HCT116 (cell line): Measurements from ENCODE around the gene RBMS1. TPM values are rescaled to one million over a fixed set of nuclear protein-coding genes. Genes with fewer than 3 reads are reported as not detected.

Experiments
- ATAC-seq: fragments of 200-7000 bp; cut with Tn5 transposase; 2 replicates; pipeline ENCODE4 v1.9.1; 2020; ENCODE audit warnings: mild to moderate bottlenecking, moderate library complexity
- BruUV-seq: library from RNA; stranded (reverse); fragments of 400-500 nt; replicated peaks from 2 replicates; lab custom pipeline; 2021; lab: Mats Ljungman, UMichigan
- CTCF ChIA-PET: fragments of 300-600 bp; sonication (Branson Sonifier 250); formaldehyde crosslinking; loops from one replicate; lab custom pipeline; 2021; ENCODE audit warnings: antibody characterized with exemption; lab: Charles Lee
- POLR2A ChIA-PET: fragments of 300-600, 350-600 bp; sonication (Branson Sonifier 250); formaldehyde crosslinking; loops from one replicate; lab custom pipeline; 2021; ENCODE audit warnings: antibody characterized with exemption; lab: Charles Lee
- RAD21 ChIA-PET, 2 experiments: fragments of 300-600 bp; sonication (Branson Sonifier 250); formaldehyde crosslinking; loops; one replicate each; lab custom pipeline; 2023; ENCODE audit warnings: low total read pairs in 2 of 2; ENCODE audit not compliant: uncharacterized antibody in 2 of 2, unreplicated experiment in 2 of 2, low non-redundant PET in 1 of 2; lab: Charles Lee
- DNase-seq: peaks from one replicate; pipeline ENCODE4 v3.0.0-alpha.2; 2010; ENCODE audit warnings: low read depth, low spot score
- H2AFZ ChIP-seq: fragments of 200-600 bp; shearing (Covaris generic), sonication (generic); 2 replicates; pipeline ENCODE4 v1.6.1; 2017; ENCODE audit warnings: low read depth, mixed run types, mixed read lengths, antibody characterized with exemption, low read length; ENCODE audit not compliant: poor library complexity, severe bottlenecking
- H3K27ac ChIP-seq: 2 replicates; pipeline ENCODE4 v1.5.1; 2012; ENCODE audit warnings: low read depth, low read length
- H3K27me3 ChIP-seq: fragments of 200-600 bp; sonication (generic); 2 replicates; pipeline ENCODE4 v1.6.1; 2016; ENCODE audit warnings: mixed run types, low read length, mixed read lengths; ENCODE audit not compliant: insufficient read depth
- H3K36me3 ChIP-seq, 2 experiments: fragments of 200-500 bp in 1 of 2; fragments of 200-600 bp in 1 of 2; sonication (Bioruptor generic) in 1 of 2; sonication (generic) in 1 of 2; 2 replicates each; pipeline versions ENCODE4 v1.5.1 to v1.6.1; 2014 to 2016; ENCODE audit warnings: low read length in 2 of 2, inconsistent platforms in 1 of 2, mixed read lengths in 1 of 2, mixed run types in 1 of 2; ENCODE audit not compliant: insufficient read depth in 2 of 2, control insufficient read depth in 1 of 2
- H3K4me1 ChIP-seq, 2 experiments: fragments of 200-600 bp in 1 of 2; sonication (generic) in 1 of 2; 2 replicates each; pipeline versions ENCODE4 v1.5.1 to v1.6.1; 2012 to 2017; ENCODE audit warnings: low read length in 2 of 2, inconsistent platforms in 1 of 2, mild to moderate bottlenecking in 1 of 2, mixed read lengths in 1 of 2, mixed run types in 1 of 2, moderate library complexity in 1 of 2; ENCODE audit not compliant: insufficient read depth in 2 of 2, control insufficient read depth in 1 of 2
- H3K4me2 ChIP-seq: fragments of 200-600 bp; sonication (generic); 2 replicates; pipeline ENCODE4 v1.6.1; 2017; ENCODE audit warnings: mixed run types, low read length, mixed read lengths
- H3K4me3 ChIP-seq, 2 experiments: fragments of 200-600 bp in 1 of 2; sonication (generic) in 1 of 2; replicated peaks in 1 of 2; 2 replicates each; pipeline ENCODE4 v1.5.1; 2011 to 2016; ENCODE audit warnings: low read length in 2 of 2, control low read depth in 1 of 2, low read depth in 1 of 2, mild to moderate bottlenecking in 1 of 2, mixed read lengths in 1 of 2, mixed run types in 1 of 2
- H3K79me2 ChIP-seq: fragments of 200-600 bp; sonication (generic); 2 replicates; pipeline ENCODE4 v1.6.1; 2017; ENCODE audit warnings: mild to moderate bottlenecking, mixed run types, low read length, moderate library complexity, mixed read lengths; ENCODE audit not compliant: insufficient read depth
- H3K9ac ChIP-seq: fragments of 200-600 bp; sonication (generic); 2 replicates; pipeline ENCODE4 v1.6.1; 2016; ENCODE audit warnings: low read length, mixed read lengths
- H3K9me2 ChIP-seq: fragments of 200-600 bp; sonication (generic), shearing (Covaris generic); 2 replicates; pipeline ENCODE4 v1.6.1; 2017; ENCODE audit warnings: mixed run types, mild to moderate bottlenecking, moderate library complexity; ENCODE audit not compliant: insufficient read depth
- H3K9me3 ChIP-seq, 2 experiments: fragments of 200-500 bp in 1 of 2; fragments of 200-600 bp in 1 of 2; sonication (Bioruptor generic) in 1 of 2; sonication (generic) in 1 of 2; 2 replicates each; pipeline ENCODE4 v1.6.1; 2014 to 2017; ENCODE audit warnings: low read length in 2 of 2, mixed read lengths in 2 of 2, inconsistent platforms in 1 of 2, low read depth in 1 of 2, mild to moderate bottlenecking in 1 of 2, mixed run types in 1 of 2, moderate library complexity in 1 of 2; ENCODE audit not compliant: control insufficient read depth in 1 of 2, insufficient read depth in 1 of 2
- H4K20me1 ChIP-seq: fragments of 200-600 bp; sonication (generic), shearing (Covaris generic); 2 replicates; pipeline ENCODE4 v1.6.1; 2017; ENCODE audit warnings: mixed run types, mild to moderate bottlenecking, moderate library complexity; ENCODE audit not compliant: insufficient read depth
- EGR1 ChIP-seq: IDR thresholded peaks from 2 replicates; pipeline ENCODE4 v1.6.1; 2012; ENCODE audit warnings: low read depth
- ELF1 ChIP-seq: IDR thresholded peaks from 2 replicates; pipeline ENCODE4 v1.6.1; 2012; ENCODE audit warnings: low read depth, borderline replicate concordance
- EZH2 ChIP-seq: fragments of 200-600 bp; sonication (generic); IDR thresholded peaks from 2 replicates; pipeline ENCODE4 v1.6.1; 2017; ENCODE audit warnings: antibody characterized with exemption, mixed run types
- EZH2phosphoT487 ChIP-seq: fragments of 200-600 bp; IDR thresholded peaks from 2 replicates; pipeline ENCODE4 v1.6.1; 2018; ENCODE audit warnings: antibody characterized with exemption, borderline replicate concordance
- JUND ChIP-seq: IDR thresholded peaks from 2 replicates; pipeline ENCODE4 v1.6.1; 2012
- POLR2A ChIP-seq: IDR thresholded peaks from 2 replicates; pipeline ENCODE4 v1.7.0; 2011; ENCODE audit warnings: borderline replicate concordance; ENCODE audit not compliant: insufficient read depth, insufficient read length; ENCODE audit errors: extremely low read depth
- REST ChIP-seq: IDR thresholded peaks from 2 replicates; pipeline ENCODE4 v1.6.1; 2012; ENCODE audit warnings: low read depth
- SP1 ChIP-seq: IDR thresholded peaks from 2 replicates; pipeline ENCODE4 v1.6.1; 2012; ENCODE audit warnings: low read depth
- YY1 ChIP-seq: IDR thresholded peaks from 2 replicates; pipeline ENCODE4 v1.6.1; 2011; ENCODE audit warnings: low read length, low read depth, moderate library complexity, mild to moderate bottlenecking; ENCODE audit not compliant: insufficient replicate concordance; ENCODE audit errors: extremely low read depth
- ZNF274 ChIP-seq: fragments of 200-500 bp; sonication (Bioruptor generic); IDR thresholded peaks from 2 replicates; pipeline ENCODE4 v1.6.1; 2014; ENCODE audit warnings: mild to moderate bottlenecking, low read depth, low read length, inconsistent platforms
- intact Hi-C: fragments of 100-400 bp; cut with micrococcal nuclease; formaldehyde crosslinking; loops from 2 replicates; pipeline ENCODE4 v1.10.0; 2022
- total RNA-seq: library from RNA; stranded (reverse); gene quantifications from one replicate; pipeline ENCODE4 v1.2.1, GENCODE V29; 2021; ENCODE audit not compliant: unreplicated experiment

Gene RBMS1
- total RNA-seq, 1 experiment from 2014 or later: 17.6 TPM

- no TSS peak for BruUV-seq
- ATAC-seq (no peak), DNase-seq (no peak)
- Histone ChIP-seq H4K20me1 (no peaks in the 10 kb centered on the region), H3K4me3 (no peak overlapping the region), H3K9ac (no peak overlapping the region), H3K4me2 (no peak overlapping the region), H3K36me3 (no peaks in the 10 kb centered on the region), H3K27me3 (no peaks in the 10 kb centered on the region), H3K4me1 (no peaks in the 10 kb centered on the region), H3K27ac (no peak overlapping the region), H3K9me3 (no peaks in the 10 kb centered on the region), H3K9me2 (no peaks in the 10 kb centered on the region), H2AFZ (no peak overlapping the region), H3K79me2 (no peaks in the 10 kb centered on the region)
- TF ChIP-seq EZH2phosphoT487: no peak
- TF ChIP-seq EZH2: no peak
- no peak for TF ChIP-seq ZNF274
- TF ChIP-seq ELF1: no peak
- TF ChIP-seq POLR2A: no peak
- no peak for TF ChIP-seq JUND
- TF ChIP-seq SP1: no peak
- no peak for TF ChIP-seq REST
- TF ChIP-seq EGR1: no peak
- TF ChIP-seq YY1: no peak
- ChIA-PET POLR2A (no interaction called here), CTCF (no interaction called here), RAD21 (no interaction called here)
- intact Hi-C loops: no loop called here
These were observed 113.5 kb downstream of the RBMS1 start for GRCh38 chr2:160380000-160380570.
